Mammary epithelial cell (primary cell): Measurements from ENCODE around the gene KAZN.

Experiments
- EZH2 ChIP-seq: IDR thresholded peaks from 2 replicates; pipeline ENCODE4 v1.6.1; 2012; ENCODE audit warnings: low read length, inconsistent platforms, borderline replicate concordance
- TF ChIP-seq, protein P1 (sequence below), 2 donors: IDR thresholded peaks in 1 of 2; conservative IDR thresholded peaks in 1 of 2; 2 replicates each; pipeline ENCODE4 v1.5.1; 2011 to 2012; ENCODE audit warnings: inconsistent platforms in 2 of 2, low read length in 2 of 2, mild to moderate bottlenecking in 2 of 2, control low read depth in 1 of 2, low read depth in 1 of 2; ENCODE audit not compliant: insufficient read depth in 1 of 2; ENCODE audit errors: extremely low read depth in 1 of 2

DNA sequence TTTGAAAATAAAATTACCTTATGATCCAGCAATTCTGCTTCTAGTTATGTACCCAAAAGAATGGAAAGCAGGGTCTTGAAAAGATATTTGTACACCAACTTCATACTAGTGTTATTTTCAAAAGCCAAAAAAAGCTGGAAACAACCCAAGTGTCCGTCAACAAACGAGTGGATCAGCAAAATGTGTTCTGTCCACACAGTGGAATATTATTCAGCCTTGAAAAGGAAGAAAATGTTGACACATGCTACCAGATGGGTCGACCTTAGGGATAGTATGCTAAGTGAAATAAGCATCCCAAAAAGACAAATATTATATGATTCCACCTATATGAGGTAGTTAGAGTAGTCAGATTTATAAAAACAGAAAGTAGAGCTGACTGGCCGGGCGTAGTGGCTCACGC lies 65.3 kb downstream of the KAZN start:
- TF ChIP-seq, protein P1, sequence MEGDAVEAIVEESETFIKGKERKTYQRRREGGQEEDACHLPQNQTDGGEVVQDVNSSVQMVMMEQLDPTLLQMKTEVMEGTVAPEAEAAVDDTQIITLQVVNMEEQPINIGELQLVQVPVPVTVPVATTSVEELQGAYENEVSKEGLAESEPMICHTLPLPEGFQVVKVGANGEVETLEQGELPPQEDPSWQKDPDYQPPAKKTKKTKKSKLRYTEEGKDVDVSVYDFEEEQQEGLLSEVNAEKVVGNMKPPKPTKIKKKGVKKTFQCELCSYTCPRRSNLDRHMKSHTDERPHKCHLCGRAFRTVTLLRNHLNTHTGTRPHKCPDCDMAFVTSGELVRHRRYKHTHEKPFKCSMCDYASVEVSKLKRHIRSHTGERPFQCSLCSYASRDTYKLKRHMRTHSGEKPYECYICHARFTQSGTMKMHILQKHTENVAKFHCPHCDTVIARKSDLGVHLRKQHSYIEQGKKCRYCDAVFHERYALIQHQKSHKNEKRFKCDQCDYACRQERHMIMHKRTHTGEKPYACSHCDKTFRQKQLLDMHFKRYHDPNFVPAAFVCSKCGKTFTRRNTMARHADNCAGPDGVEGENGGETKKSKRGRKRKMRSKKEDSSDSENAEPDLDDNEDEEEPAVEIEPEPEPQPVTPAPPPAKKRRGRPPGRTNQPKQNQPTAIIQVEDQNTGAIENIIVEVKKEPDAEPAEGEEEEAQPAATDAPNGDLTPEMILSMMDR (conservative IDR thresholded peaks at IDR 0.05 in 1 of 2, IDR thresholded peaks at IDR 0.05 in 1 of 2; ENCODE audit: extremely low read depth in 1 of 2, insufficient read depth in 1 of 2, low read depth in 1 of 2, low read length in 2 of 2): no peak
- no peak for TF ChIP-seq EZH2
